Vagina (tissue), 2 donors: Measurements from ENCODE around the gene SFN.

Source experiments
- POLR2A ChIP-seq, 2 donors: fragments of 450-650 bp; IDR thresholded peaks; one replicate each; pipeline ENCODE4 v1.6.1; 2017; ENCODE audit warnings: antibody characterized with exemption in 2 of 2, mild to moderate bottlenecking in 2 of 2, moderate library complexity in 2 of 2
- POLR2AphosphoS5 ChIP-seq, 2 donors: sonication (generic); formaldehyde crosslinking; IDR thresholded peaks; one replicate each; pipeline ENCODE4 v1.9.0; 2017; ENCODE audit warnings: antibody characterized with exemption in 2 of 2, mild to moderate bottlenecking in 2 of 2, low read depth in 1 of 2; ENCODE audit not compliant: insufficient read depth in 1 of 2
- TF ChIP-seq, protein P1 (sequence below), 3 experiments: fragments of 450-650 bp in 2 of 3; fragments of 200-600 bp in 1 of 3; sonication (generic) in 1 of 3; IDR thresholded peaks; one replicate each; pipeline ENCODE4 v1.5.1; 2017 to 2019; ENCODE audit warnings: antibody characterized with exemption in 3 of 3, mild to moderate bottlenecking in 2 of 3, moderate library complexity in 2 of 3

DNA sequence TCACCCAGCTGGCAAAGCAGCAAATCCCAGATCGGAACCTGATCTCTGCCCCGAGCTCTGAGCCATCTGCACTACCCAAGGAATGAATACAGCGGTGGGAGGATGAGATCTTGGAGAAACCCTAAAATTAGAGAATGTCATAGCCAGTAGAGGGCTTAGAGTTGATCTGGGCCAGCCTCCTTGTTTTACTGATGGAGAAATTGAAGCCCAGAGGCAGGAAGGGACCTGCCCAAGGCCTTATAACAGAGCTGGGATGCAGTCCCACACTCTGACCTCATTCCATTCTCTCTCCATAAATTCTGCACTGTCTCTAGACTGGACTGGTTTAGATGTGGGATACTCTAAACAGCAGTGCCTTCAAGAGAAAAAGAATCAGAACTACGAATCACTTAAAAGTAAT is 4.8 kb upstream of the SFN start:
- TF ChIP-seq POLR2A (IDR thresholded peaks at IDR 0.05) (no peak), POLR2AphosphoS5 (IDR thresholded peaks at IDR 0.05; ENCODE audit: insufficient read depth in 1 of 2, low read depth in 1 of 2) (no peak)
- TF ChIP-seq, protein P1, sequence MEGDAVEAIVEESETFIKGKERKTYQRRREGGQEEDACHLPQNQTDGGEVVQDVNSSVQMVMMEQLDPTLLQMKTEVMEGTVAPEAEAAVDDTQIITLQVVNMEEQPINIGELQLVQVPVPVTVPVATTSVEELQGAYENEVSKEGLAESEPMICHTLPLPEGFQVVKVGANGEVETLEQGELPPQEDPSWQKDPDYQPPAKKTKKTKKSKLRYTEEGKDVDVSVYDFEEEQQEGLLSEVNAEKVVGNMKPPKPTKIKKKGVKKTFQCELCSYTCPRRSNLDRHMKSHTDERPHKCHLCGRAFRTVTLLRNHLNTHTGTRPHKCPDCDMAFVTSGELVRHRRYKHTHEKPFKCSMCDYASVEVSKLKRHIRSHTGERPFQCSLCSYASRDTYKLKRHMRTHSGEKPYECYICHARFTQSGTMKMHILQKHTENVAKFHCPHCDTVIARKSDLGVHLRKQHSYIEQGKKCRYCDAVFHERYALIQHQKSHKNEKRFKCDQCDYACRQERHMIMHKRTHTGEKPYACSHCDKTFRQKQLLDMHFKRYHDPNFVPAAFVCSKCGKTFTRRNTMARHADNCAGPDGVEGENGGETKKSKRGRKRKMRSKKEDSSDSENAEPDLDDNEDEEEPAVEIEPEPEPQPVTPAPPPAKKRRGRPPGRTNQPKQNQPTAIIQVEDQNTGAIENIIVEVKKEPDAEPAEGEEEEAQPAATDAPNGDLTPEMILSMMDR (IDR thresholded peaks at IDR 0.05): no peak
